ENCODE measurements around the gene PIM1.
A peak's percentile ranks its signal among the peaks of the same experiment; 100 is the strongest.

The PIM1 gene

DNA sequence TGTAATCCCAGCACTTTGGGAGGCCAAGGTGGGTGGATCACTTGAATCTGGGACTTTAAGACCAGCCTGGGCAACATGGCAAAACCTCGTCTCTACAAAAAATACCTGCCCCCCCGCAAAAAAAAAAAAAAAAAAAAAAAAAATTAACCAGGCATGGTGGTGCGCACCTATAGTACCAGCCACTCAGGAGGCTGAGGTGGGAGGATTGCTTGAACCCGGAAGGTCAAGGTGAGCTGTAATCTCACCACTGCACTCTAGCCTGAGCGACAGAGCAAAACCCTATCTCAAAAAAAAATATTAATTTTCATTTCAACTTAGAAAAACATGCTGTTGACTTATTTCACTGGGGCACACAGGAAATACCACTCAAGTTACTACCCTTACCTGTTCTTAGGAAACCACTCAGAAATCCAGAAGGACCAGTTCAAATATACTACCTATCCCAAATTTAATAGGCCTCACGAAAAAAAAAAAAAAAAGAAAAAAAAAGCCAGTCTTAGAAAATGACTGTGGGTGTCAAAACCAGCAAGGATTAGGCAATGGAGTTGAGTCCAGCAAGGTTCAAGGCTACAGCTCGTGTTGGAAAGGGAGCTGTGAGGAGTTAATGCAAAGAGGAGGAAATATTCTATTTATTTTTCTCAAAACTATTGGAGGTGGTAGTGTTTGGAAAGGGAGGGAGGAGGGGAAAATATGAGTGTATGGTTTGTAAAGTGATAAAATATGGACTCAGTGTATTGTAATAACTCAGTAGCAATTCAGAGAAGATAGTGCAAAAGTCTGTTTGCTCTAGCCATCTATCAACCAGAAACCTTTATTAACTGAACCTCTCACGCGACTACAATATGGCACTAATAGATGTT, 33.9 kb upstream of the PIM1 start:
- peaks cover 39% of the 10 kb centered on the region for H3K79me2 ChIP-seq (ENCODE audit: low read length)
- H3K9me3 ChIP-seq (ENCODE audit: insufficient read depth, low read length): no peaks in the 10 kb centered on the region
- H3K4me3 ChIP-seq (ENCODE audit: low read length): peak overlapping the region; percentile 67
- H2AFZ ChIP-seq (ENCODE audit: low read depth, low read length): peak overlapping the region; percentile 48; the same call in 1 of the 2 replicates
- no peak for TF ChIP-seq EZH2phosphoT487 (IDR thresholded peaks at IDR 0.05; ENCODE audit: low read depth)
- TF ChIP-seq, protein P1, sequence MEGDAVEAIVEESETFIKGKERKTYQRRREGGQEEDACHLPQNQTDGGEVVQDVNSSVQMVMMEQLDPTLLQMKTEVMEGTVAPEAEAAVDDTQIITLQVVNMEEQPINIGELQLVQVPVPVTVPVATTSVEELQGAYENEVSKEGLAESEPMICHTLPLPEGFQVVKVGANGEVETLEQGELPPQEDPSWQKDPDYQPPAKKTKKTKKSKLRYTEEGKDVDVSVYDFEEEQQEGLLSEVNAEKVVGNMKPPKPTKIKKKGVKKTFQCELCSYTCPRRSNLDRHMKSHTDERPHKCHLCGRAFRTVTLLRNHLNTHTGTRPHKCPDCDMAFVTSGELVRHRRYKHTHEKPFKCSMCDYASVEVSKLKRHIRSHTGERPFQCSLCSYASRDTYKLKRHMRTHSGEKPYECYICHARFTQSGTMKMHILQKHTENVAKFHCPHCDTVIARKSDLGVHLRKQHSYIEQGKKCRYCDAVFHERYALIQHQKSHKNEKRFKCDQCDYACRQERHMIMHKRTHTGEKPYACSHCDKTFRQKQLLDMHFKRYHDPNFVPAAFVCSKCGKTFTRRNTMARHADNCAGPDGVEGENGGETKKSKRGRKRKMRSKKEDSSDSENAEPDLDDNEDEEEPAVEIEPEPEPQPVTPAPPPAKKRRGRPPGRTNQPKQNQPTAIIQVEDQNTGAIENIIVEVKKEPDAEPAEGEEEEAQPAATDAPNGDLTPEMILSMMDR (IDR thresholded peaks at IDR 0.05; ENCODE audit: low read depth, low read length): no peak
- peak overlapping the region; percentile 87 for H3K9ac ChIP-seq (ENCODE audit: low read length)
- no peaks in the 10 kb centered on the region for H4K20me1 ChIP-seq (ENCODE audit: insufficient read depth, low read length)
- peaks cover 75% of the 10 kb centered on the region for H3K4me1 ChIP-seq (ENCODE audit: low read length)
- peak overlapping the region; percentile 92 for H3K27ac ChIP-seq (ENCODE audit: low read length)
- peak overlapping the region; percentile 73 for H3K4me2 ChIP-seq (ENCODE audit: low read length)
- H3K27me3 ChIP-seq (ENCODE audit: low read depth, low read length): no peaks in the 10 kb centered on the region
- H3K36me3 ChIP-seq (replicated peaks; ENCODE audit: low read depth, low read length): no peaks in the 10 kb centered on the region

GRCh38 chr6:37136821-37137200, 33.1 kb upstream of the PIM1 start:
- H3K4me3 ChIP-seq (ENCODE audit: low read length): peak overlapping the region; percentile 67
- H3K4me1 ChIP-seq (ENCODE audit: low read length): peaks cover 75% of the 10 kb centered on the region
- peak overlapping the region; percentile 73 for H3K4me2 ChIP-seq (ENCODE audit: low read length)
- peaks cover 39% of the 10 kb centered on the region for H3K79me2 ChIP-seq (ENCODE audit: low read length)
- no peaks in the 10 kb centered on the region for H3K36me3 ChIP-seq (replicated peaks; ENCODE audit: low read depth, low read length)
- peak overlapping the region; percentile 48 for H2AFZ ChIP-seq (ENCODE audit: low read depth, low read length)
- no peaks in the 10 kb centered on the region for H3K9me3 ChIP-seq (ENCODE audit: insufficient read depth, low read length)
- H3K9ac ChIP-seq (ENCODE audit: low read length): peak overlapping the region; percentile 87
- no peaks in the 10 kb centered on the region for H4K20me1 ChIP-seq (ENCODE audit: insufficient read depth, low read length)
- no peaks in the 10 kb centered on the region for H3K27me3 ChIP-seq (ENCODE audit: low read depth, low read length)
- TF ChIP-seq, protein P1 (IDR thresholded peaks at IDR 0.05; ENCODE audit: low read depth, low read length): no peak
- TF ChIP-seq EZH2phosphoT487 (IDR thresholded peaks at IDR 0.05; ENCODE audit: low read depth): no peak
- H3K27ac ChIP-seq (ENCODE audit: low read length): peak overlapping the region; percentile 92

DNA sequence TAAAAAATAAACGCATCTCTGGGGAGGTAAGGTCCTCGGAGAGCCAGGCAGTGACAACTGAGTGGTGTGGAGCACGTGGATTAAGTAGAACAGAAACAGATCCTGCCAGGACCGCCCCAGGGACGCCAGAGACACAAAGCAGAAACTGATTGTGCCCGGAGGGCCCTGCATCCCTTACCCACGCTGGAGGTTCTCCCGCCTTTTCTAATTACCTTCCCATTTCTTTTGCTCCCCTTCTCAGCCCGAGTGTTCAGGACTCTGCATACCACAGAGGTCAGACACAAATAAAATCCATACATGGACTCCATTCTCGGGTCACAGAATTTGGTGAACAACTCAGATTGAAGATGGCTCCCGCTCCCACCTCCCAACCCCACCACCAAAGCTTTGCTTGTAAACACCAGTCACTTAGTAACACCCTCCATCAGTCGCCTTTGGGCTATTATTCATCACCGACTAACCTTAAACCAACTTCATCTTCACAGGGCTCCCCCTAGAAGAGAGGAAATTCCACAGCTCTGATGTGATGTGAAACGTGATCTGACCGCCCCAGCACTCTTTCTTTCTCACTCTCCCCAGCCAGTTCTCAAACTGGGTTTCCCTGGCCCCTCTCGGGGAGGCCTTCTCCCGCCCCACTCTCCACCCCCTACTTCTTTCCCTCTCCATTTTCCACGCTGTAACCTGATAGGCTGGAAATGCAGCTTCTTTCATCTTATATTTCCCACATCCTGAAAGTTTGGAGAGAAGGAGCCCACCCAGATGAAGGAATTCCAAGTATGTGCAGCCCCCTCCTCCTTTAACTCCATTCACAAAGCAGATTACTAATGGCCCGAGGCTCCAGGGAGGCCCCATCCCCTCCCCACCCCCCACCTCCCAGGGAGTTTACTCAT, 32.5 kb upstream of the PIM1 start:
- TF ChIP-seq, protein P1 (IDR thresholded peaks at IDR 0.05; ENCODE audit: low read depth, low read length): no peak
- TF ChIP-seq EZH2phosphoT487 (IDR thresholded peaks at IDR 0.05; ENCODE audit: low read depth): no peak
- Histone ChIP-seq H3K27me3 (ENCODE audit: low read depth, low read length) (no peaks in the 10 kb centered on the region), H2AFZ (ENCODE audit: low read depth, low read length) (peak overlapping the region; percentile 48), H3K9me3 (ENCODE audit: insufficient read depth, low read length) (no peaks in the 10 kb centered on the region), H3K9ac (ENCODE audit: low read length) (peak overlapping the region; percentile 87), H3K27ac (ENCODE audit: low read length) (peak overlapping the region; percentile 92), H3K4me2 (ENCODE audit: low read length) (peak overlapping the region; percentile 73), H3K4me3 (ENCODE audit: low read length) (peak overlapping the region; percentile 67), H3K4me1 (ENCODE audit: low read length) (peaks cover 82% of the 10 kb centered on the region), H3K79me2 (ENCODE audit: low read length) (peaks cover 39% of the 10 kb centered on the region), H3K36me3 (replicated peaks; ENCODE audit: low read depth, low read length) (no peaks in the 10 kb centered on the region), H4K20me1 (ENCODE audit: insufficient read depth, low read length) (no peaks in the 10 kb centered on the region)

- Histone ChIP-seq H3K4me3 (ENCODE audit: low read length) (no peak overlapping the region), H3K27me3 (ENCODE audit: low read depth, low read length) (no peaks in the 10 kb centered on the region), H3K4me2 (ENCODE audit: low read length) (no peak overlapping the region), H3K9ac (ENCODE audit: low read length) (no peak overlapping the region), H3K36me3 (replicated peaks; ENCODE audit: low read depth, low read length) (no peaks in the 10 kb centered on the region), H4K20me1 (ENCODE audit: insufficient read depth, low read length) (no peaks in the 10 kb centered on the region), H3K79me2 (ENCODE audit: low read length) (peaks cover 39% of the 10 kb centered on the region), H3K27ac (ENCODE audit: low read length) (peak overlapping the region; percentile 43), H2AFZ (ENCODE audit: low read depth, low read length) (no peak overlapping the region), H3K4me1 (ENCODE audit: low read length) (peaks cover 96% of the 10 kb centered on the region), H3K9me3 (ENCODE audit: insufficient read depth, low read length) (no peaks in the 10 kb centered on the region)
- no peak for TF ChIP-seq EZH2phosphoT487 (IDR thresholded peaks at IDR 0.05; ENCODE audit: low read depth)
- TF ChIP-seq, protein P1 (IDR thresholded peaks at IDR 0.05; ENCODE audit: low read depth, low read length): no peak
Measured at GRCh38 chr6:37138856-37139229, 31.1 kb upstream of the PIM1 start.

All from OCI-LY3 (cell line).